HG03280 (cell line): ENCODE data around the gene ATF4.

ENCODE experiments used
- ATAC-seq: cut with Tn5 transposase; IDR thresholded peaks from one replicate; pipeline ENCODE4 v1.9.1; 2021; ENCODE audit warnings: mild to moderate bottlenecking, moderate library complexity; ENCODE audit not compliant: unreplicated experiment

ATF4 gene

GRCh38 chr22:39556970-39557841, 36.8 kb downstream of the ATF4 start:
- ATAC-seq: no peak

DNA sequence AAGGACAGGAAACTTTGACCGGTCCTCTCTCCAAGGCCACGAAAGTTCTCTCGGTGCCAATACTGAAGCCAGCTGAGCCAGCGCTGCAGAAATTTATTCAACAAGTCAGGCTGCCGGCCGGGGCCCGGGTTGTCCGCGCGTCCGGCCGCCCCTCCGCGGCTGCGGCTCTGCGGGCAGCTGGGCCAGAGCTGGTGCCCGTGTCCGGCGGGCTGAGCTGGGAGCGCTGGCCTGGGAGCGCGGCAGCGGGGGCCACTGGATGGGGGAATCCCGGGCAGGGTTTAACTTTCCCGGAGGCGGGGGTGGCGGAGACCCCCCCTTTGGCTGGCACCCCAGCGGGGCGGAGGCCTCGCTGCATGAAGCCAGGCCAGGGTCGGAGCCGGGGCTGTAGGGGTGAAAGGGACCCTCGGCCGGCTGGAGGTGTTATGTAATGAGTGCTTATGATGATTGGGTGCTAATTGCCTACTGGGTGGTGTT, 37.9 kb downstream of the ATF4 start:
- no peak for ATAC-seq

GRCh38 chr22:39558950-39559349, 38.6 kb downstream of the ATF4 start:
- no peak for ATAC-seq

GRCh38 chr22:39559456-39560105, 39.2 kb downstream of the ATF4 start:
- ATAC-seq: no peak

- ATAC-seq: no peak
These were observed 39.8 kb downstream of the ATF4 start for GRCh38 chr22:39560127-39560526.

- no peak for ATAC-seq
These were observed 42.6 kb downstream of the ATF4 start for GRCh38 chr22:39562839-39563489.

DNA sequence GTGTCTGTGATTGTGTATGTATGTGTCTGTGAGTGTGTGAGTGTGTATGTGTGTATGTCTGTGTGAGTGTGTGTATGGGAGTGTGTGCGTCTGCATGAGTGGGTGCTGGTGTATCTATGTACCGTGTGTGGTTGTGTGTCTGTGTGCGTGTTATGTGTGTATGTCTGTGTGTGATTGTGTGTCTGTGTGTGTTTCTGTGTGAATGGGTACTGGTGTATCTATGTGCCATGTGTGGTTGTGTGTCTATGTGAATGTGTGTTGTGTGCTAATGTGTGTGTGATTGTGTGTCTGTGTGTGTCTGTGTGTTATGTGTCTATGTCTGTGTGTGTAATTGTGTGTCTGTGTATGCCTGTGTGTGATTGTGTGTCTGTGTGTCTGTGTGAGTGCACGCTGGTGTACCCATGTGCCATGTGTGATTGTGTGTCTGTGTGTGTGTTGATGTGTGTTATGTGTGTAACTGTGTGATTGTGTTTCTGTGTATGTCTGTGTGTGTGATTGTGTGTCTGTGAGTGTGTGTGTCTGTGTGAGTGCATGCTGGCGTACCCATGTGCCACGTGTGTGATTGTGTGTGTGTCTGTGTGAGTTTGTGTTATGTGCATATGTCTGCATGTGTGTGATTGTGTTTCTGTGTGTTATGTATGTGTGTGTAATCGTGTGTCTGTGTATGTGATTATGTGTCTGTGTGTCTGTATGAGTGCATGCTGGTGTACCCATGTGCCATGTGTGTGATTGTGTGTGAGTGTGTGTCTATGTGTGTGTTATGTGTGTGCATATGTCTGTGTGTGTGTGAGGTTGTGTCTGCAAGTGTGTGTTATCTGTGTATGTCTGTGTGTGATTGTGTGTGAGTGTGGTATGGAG, 43.4 kb downstream of the ATF4 start:
- no peak for ATAC-seq

- no peak for ATAC-seq
These were observed 45.1 kb downstream of the ATF4 start for GRCh38 chr22:39565414-39565944.

- ATAC-seq: no peak
These were observed 47.0 kb downstream of the ATF4 start for GRCh38 chr22:39567135-39567946.

DNA sequence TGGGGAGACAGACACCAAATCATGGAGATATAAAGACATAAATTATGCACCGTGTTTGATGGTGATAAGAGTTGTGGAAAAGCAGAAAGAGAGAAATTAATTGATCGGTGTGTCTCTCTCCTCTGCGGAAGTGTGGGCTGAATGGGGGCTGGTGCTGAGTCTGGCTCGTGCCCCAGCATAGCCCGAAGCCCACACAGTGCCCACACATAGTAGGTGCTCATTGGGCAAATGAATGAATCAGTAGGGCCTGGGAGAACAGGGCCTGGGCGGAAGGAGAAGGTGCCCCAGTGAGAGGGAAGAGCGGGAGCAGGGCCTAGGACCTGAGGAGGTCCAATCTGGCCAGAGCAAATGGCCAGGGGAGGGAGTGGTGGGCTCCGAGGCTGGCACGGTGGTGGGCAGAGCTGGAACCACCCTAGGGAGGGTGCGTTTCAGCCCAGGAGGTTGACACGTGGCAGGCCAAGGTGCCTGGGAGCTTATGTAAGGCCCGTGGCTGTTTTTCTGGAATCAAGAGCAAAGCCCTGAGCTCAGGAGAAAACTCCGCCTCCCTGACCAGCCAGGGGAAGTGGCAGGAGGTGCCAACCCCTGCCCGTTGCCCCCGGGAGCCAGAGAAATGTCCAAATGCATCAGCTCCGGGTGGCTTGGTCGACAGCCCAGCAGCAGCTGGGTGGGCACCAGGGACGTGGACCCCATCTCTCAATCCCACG, 48.1 kb downstream of the ATF4 start:
- ATAC-seq: no peak

DNA sequence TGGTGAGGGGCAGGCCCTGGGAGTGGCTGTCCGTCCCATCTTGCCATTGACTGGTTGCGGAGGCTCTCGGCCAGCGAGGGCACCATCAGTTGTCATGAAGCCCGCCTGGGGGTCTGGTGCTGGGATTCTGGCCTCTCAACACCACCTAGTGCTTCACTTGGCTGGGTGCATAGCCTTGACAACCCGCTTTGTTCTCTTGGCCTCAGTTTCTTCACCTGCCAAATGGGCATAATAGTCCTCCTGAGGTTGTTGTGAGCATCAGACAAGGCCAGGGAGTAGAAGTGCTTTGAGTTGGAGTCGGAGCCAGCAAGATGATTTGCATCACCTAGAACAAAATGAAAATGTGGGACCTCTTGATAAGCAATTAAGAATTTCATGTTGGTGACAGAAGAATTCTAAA, 48.7 kb downstream of the ATF4 start:
- ATAC-seq: no peak

GRCh38 chr22:39570226-39570625, 49.9 kb downstream of the ATF4 start:
- no peak for ATAC-seq

- ATAC-seq: no peak
These were observed 50.3 kb downstream of the ATF4 start, which contains the start of gene CACNA1I for GRCh38 chr22:39570665-39571064. Gene CACNA1I, plus strand, starts transcription at chr22:39570753. Its CDS starts 0 bp downstream, at chr22:39570753.

- no peak for ATAC-seq
These were observed 51.2 kb downstream of the ATF4 start for GRCh38 chr22:39571538-39571937.
